DND-41 (cell line): Measurements from ENCODE around the gene MCF2L.

ENCODE experiments used
- ATAC-seq: fragments of 200-7000 bp; cut with Tn5 transposase; 3 replicates; pipeline ENCODE4 v1.9.1; 2021; ENCODE audit warnings: low read depth; ENCODE audit not compliant: insufficient read depth
- DNase-seq: peaks from one replicate; pipeline ENCODE4 v3.0.0-alpha.2; 2020
- H2AFZ ChIP-seq: 2 replicates; pipeline ENCODE4 v1.6.0; 2012; ENCODE audit warnings: low read depth, low read length
- H3K27ac ChIP-seq: 2 replicates; pipeline ENCODE4 v1.5.1; 2012; ENCODE audit warnings: low read length, inconsistent platforms
- H3K27me3 ChIP-seq: fragments of 200-600 bp; sonication (generic); 2 replicates; pipeline ENCODE4 v1.6.0; 2012; ENCODE audit warnings: low read length, mild to moderate bottlenecking, inconsistent platforms; ENCODE audit not compliant: insufficient read depth, poor library complexity
- H3K36me3 ChIP-seq: 2 replicates; pipeline ENCODE4 v1.5.1; 2012; ENCODE audit warnings: low read length, inconsistent platforms; ENCODE audit not compliant: insufficient read depth
- H3K4me1 ChIP-seq: 2 replicates; pipeline ENCODE4 v1.5.1; 2012; ENCODE audit warnings: mild to moderate bottlenecking, low read length; ENCODE audit not compliant: insufficient read depth
- H3K4me2 ChIP-seq: 2 replicates; pipeline ENCODE4 v1.6.0; 2012; ENCODE audit warnings: mild to moderate bottlenecking, moderate library complexity, low read length, inconsistent platforms; ENCODE audit not compliant: insufficient read depth
- H3K4me3 ChIP-seq, 2 experiments: fragments of 200-600 bp in 1 of 2; shearing (Covaris generic) in 1 of 2; 2 replicates each; pipeline ENCODE4 v1.5.1; 2012 to 2016; ENCODE audit warnings: inconsistent platforms in 2 of 2, low read length in 2 of 2, mild to moderate bottlenecking in 2 of 2, low read depth in 1 of 2, moderate library complexity in 1 of 2
- H3K79me2 ChIP-seq: 2 replicates; pipeline ENCODE4 v1.6.0; 2012; ENCODE audit warnings: low read length, inconsistent platforms; ENCODE audit not compliant: insufficient read depth
- H3K9ac ChIP-seq: 2 replicates; pipeline ENCODE4 v1.6.0; 2012; ENCODE audit warnings: low read depth, mild to moderate bottlenecking, inconsistent platforms, low read length, moderate library complexity
- H3K9me3 ChIP-seq: 2 replicates; pipeline ENCODE4 v1.5.1; 2012; ENCODE audit warnings: low read length, moderate library complexity, mild to moderate bottlenecking, inconsistent platforms; ENCODE audit not compliant: insufficient read depth, severe bottlenecking
- H4K20me1 ChIP-seq: 2 replicates; pipeline ENCODE4 v1.6.0; 2012; ENCODE audit warnings: low read length; ENCODE audit not compliant: insufficient read depth
- CTCF ChIP-seq: IDR thresholded peaks from 2 replicates; pipeline ENCODE4 v1.5.1; 2012; ENCODE audit warnings: borderline replicate concordance, low read length, moderate library complexity, mild to moderate bottlenecking; ENCODE audit not compliant: poor library complexity, severe bottlenecking; ENCODE audit errors: extremely low read depth
- EZH2 ChIP-seq: IDR thresholded peaks from 3 replicates; pipeline ENCODE4 v1.6.1; 2012; ENCODE audit warnings: borderline replicate concordance, low read depth, mild to moderate bottlenecking, moderate library complexity, low read length, inconsistent platforms; ENCODE audit not compliant: severe bottlenecking

Gene MCF2L

GRCh38 chr13:112985803-112986408 is 16.9 kb downstream of the MCF2L start:
- no peaks in the 10 kb centered on the region for H3K36me3 ChIP-seq
- H3K9me3 ChIP-seq = no peaks in the 10 kb centered on the region
- no peaks in the 10 kb centered on the region for H3K79me2 ChIP-seq
- peaks cover 53% of the 10 kb centered on the region for H4K20me1 ChIP-seq
- no peaks in the 10 kb centered on the region for H3K4me1 ChIP-seq
- ATAC-seq (no peak), DNase-seq (no peak)
- H2AFZ ChIP-seq = no peak overlapping the region
- no peak overlapping the region for H3K27ac ChIP-seq
- H3K27me3 ChIP-seq = no peaks in the 10 kb centered on the region
- H3K9ac ChIP-seq = no peak overlapping the region
- TF ChIP-seq EZH2 = no peak
- no peak for TF ChIP-seq CTCF
- no peak overlapping the region for H3K4me2 ChIP-seq
- no peak overlapping the region for H3K4me3 ChIP-seq

GRCh38 chr13:112986470-112986869 is 17.5 kb downstream of the MCF2L start:
- no peak overlapping the region for H2AFZ ChIP-seq
- ATAC-seq = no peak
- no peak for DNase-seq
- H3K27ac ChIP-seq = no peak overlapping the region
- H3K79me2 ChIP-seq = no peaks in the 10 kb centered on the region
- H3K4me2 ChIP-seq = no peak overlapping the region
- peaks cover 48% of the 10 kb centered on the region for H4K20me1 ChIP-seq
- TF ChIP-seq EZH2 = no peak
- no peak for TF ChIP-seq CTCF
- no peak overlapping the region for H3K9ac ChIP-seq
- no peaks in the 10 kb centered on the region for H3K27me3 ChIP-seq
- H3K36me3 ChIP-seq = no peaks in the 10 kb centered on the region
- H3K4me1 ChIP-seq = no peaks in the 10 kb centered on the region
- H3K9me3 ChIP-seq = no peaks in the 10 kb centered on the region
- no peak overlapping the region for H3K4me3 ChIP-seq

GRCh38 chr13:112986946-112987681 is 18.1 kb downstream of the MCF2L start:
- no peak for DNase-seq
- Histone ChIP-seq H3K79me2 (no peaks in the 10 kb centered on the region), H3K4me3 (no peak overlapping the region), H4K20me1 (peaks cover 42% of the 10 kb centered on the region), H3K36me3 (no peaks in the 10 kb centered on the region), H3K27me3 (no peaks in the 10 kb centered on the region), H3K4me1 (no peaks in the 10 kb centered on the region), H2AFZ (no peak overlapping the region), H3K27ac (no peak overlapping the region), H3K4me2 (no peak overlapping the region), H3K9me3 (no peaks in the 10 kb centered on the region), H3K9ac (no peak overlapping the region)
- ATAC-seq = no peak
- TF ChIP-seq EZH2 = no peak
- TF ChIP-seq CTCF = no peak
